ENCODE data around the gene CNOT6. TPM values are rescaled to one million over a fixed set of nuclear protein-coding genes. Genes with fewer than 3 reads are reported as not detected.

Gene CNOT6
- total RNA-seq, 1 donor from 2014 or later: 17.7 TPM

GRCh38 chr5:180563994-180564393 lies 69.8 kb downstream of the CNOT6 start:
- DNase-seq (ENCODE audit: low read depth in 2 of 2): peak in 1 of 2 donors; percentile 11

GRCh38 chr5:180568914-180569313 lies 74.7 kb downstream of the CNOT6 start:
- DNase-seq (ENCODE audit: low read depth in 2 of 2): no peak

- no peak for DNase-seq (ENCODE audit: low read depth in 2 of 2)
Measured at GRCh38 chr5:180575571-180575970, 81.4 kb downstream of the CNOT6 start.

GRCh38 chr5:180580681-180581080 lies 86.5 kb downstream of the CNOT6 start:
- DNase-seq (ENCODE audit: low read depth in 2 of 2): no peak

- DNase-seq (ENCODE audit: low read depth in 2 of 2): no peak
Measured at GRCh38 chr5:180583738-180584137, 89.6 kb downstream of the CNOT6 start.

- DNase-seq (ENCODE audit: low read depth in 2 of 2): no peak
Measured at GRCh38 chr5:180586204-180586603, 92.0 kb downstream of the CNOT6 start.

- no peak for DNase-seq (ENCODE audit: low read depth in 2 of 2)
Measured at GRCh38 chr5:180586870-180587269, 92.7 kb downstream of the CNOT6 start.

- no peak for DNase-seq (ENCODE audit: low read depth in 2 of 2)
Measured at GRCh38 chr5:180589771-180590542, 95.8 kb downstream of the CNOT6 start.

- DNase-seq (ENCODE audit: low read depth in 2 of 2): no peak
Measured at GRCh38 chr5:180590543-180591310, 96.5 kb downstream of the CNOT6 start.

GRCh38 chr5:180591311-180591887 lies 97.2 kb downstream of the CNOT6 start, which contains the start of gene SCGB3A1:
TSS of gene SCGB3A1 (minus strand) at chr5:180591499. CDS start at chr5:180591462, 37 bp downstream.
- DNase-seq (ENCODE audit: low read depth in 2 of 2): peak in 1 of 2 donors; percentile 17

- no peak for DNase-seq (ENCODE audit: low read depth in 2 of 2)
Measured at GRCh38 chr5:180592176-180592575, 98.0 kb downstream of the CNOT6 start.

- DNase-seq (ENCODE audit: low read depth in 2 of 2): no peak
Measured at GRCh38 chr5:180593446-180594206, 99.4 kb downstream of the CNOT6 start.

GRCh38 chr5:180594311-180595045 lies 100.3 kb downstream of the CNOT6 start:
- DNase-seq (ENCODE audit: low read depth in 2 of 2): no peak

GRCh38 chr5:180595046-180595379 lies 100.8 kb downstream of the CNOT6 start:
- DNase-seq (ENCODE audit: low read depth in 2 of 2): no peak

- DNase-seq (ENCODE audit: low read depth in 2 of 2): no peak
Measured at GRCh38 chr5:180595381-180596114, 101.4 kb downstream of the CNOT6 start.

- no peak for DNase-seq (ENCODE audit: low read depth in 2 of 2)
Measured at GRCh38 chr5:180596115-180596667, 102.0 kb downstream of the CNOT6 start.

- no peak for DNase-seq (ENCODE audit: low read depth in 2 of 2)
Measured at GRCh38 chr5:180596668-180597231, 102.6 kb downstream of the CNOT6 start.

- no peak for DNase-seq (ENCODE audit: low read depth in 2 of 2)
Measured at GRCh38 chr5:180598316-180598701, 104.1 kb downstream of the CNOT6 start.

GRCh38 chr5:180598797-180599589 lies 104.8 kb downstream of the CNOT6 start:
- DNase-seq (ENCODE audit: low read depth in 2 of 2): no peak
